ENCODE measurements around the gene SH2D5.

The SH2D5 gene

GRCh38 chr1:20740781-20741180, 8.3 kb upstream of the SH2D5 start:
- Histone ChIP-seq H3K36me3 (ENCODE audit: control insufficient read depth in 5 of 5, insufficient read depth in 5 of 5, low read length in 5 of 5) (peaks cover 43 to 77% (median 60%) of the 10 kb centered on the region in 5 donors), H3K4me1 (ENCODE audit: control insufficient read depth in 5 of 5, insufficient read depth in 5 of 5, low read length in 5 of 5) (no peaks in the 10 kb centered on the region), H3K4me3 (ENCODE audit: low read depth in 1 of 5, low read length in 5 of 5) (no peak overlapping the region), H3K27me3 (ENCODE audit: control insufficient read depth in 5 of 5, insufficient read depth in 4 of 5, low read length in 5 of 5) (no peaks in the 10 kb centered on the region), H3K27ac (ENCODE audit: low read depth, low read length) (no peak overlapping the region), H3K9me3 (ENCODE audit: control insufficient read depth in 5 of 5, low read length in 5 of 5) (no peaks in the 10 kb centered on the region), H3K9ac (ENCODE audit: low read length in 5 of 5) (no peak overlapping the region)

DNA sequence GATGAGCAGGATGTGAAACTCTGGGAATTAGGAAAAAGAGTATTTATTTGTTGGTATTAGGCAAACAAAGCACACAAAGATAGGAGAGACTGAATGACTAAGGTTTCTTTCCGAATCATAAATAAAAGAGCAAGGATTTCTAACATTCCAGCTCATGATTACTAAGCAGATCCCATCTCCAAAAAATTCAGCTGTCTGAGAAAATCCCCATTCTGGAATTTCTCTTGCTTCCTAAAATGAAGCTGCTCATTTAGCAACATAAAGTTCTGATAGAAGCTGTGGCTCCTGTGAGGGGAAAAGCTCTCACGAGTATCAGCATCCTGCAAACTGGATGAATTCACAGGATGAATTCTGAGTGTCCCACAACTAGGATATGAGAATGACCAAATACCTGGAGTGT, 6.7 kb upstream of the SH2D5 start:
- H3K27ac ChIP-seq (ENCODE audit: low read depth, low read length) = no peak overlapping the region
- no peaks in the 10 kb centered on the region for H3K27me3 ChIP-seq (ENCODE audit: control insufficient read depth in 5 of 5, insufficient read depth in 4 of 5, low read length in 5 of 5)
- H3K4me3 ChIP-seq (ENCODE audit: low read depth in 1 of 5, low read length in 5 of 5) = no peak overlapping the region
- H3K36me3 ChIP-seq (ENCODE audit: control insufficient read depth in 5 of 5, insufficient read depth in 5 of 5, low read length in 5 of 5) = peaks cover 28 to 66% (median 47%) of the 10 kb centered on the region in 5 donors
- no peaks in the 10 kb centered on the region for H3K9me3 ChIP-seq (ENCODE audit: control insufficient read depth in 5 of 5, low read length in 5 of 5)
- H3K4me1 ChIP-seq (ENCODE audit: control insufficient read depth in 5 of 5, insufficient read depth in 5 of 5, low read length in 5 of 5) = no peaks in the 10 kb centered on the region
- H3K9ac ChIP-seq (ENCODE audit: low read length in 5 of 5) = no peak overlapping the region

DNA sequence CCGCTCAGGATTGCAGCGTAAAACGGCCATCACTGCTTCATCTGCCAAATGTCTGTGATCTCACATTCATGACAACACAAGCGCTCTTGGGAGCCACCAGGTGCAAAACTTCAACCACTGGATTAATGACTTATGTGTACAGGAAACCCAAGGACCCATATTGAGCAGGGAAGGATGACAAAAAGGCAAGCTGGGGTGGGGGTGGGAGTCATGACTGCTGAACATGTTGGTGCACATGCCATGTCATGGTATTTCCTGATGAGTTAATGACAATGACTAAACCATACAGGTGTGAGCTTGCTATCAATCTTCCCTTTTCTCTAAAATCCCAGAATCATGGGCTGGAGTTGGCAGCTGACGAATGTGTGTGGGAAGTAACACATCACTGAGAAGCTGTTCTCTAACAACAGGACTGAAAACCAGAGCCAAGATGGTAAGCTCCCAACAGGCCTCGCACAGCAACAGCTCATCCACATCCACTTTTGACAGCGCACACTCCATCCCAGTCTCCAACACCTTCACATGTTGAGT, 3.1 kb upstream of the SH2D5 start:
- H3K36me3 ChIP-seq (ENCODE audit: control insufficient read depth in 5 of 5, insufficient read depth in 5 of 5, low read length in 5 of 5) = peaks cover 9 to 36% (median 22%) of the 10 kb centered on the region in 5 donors
- H3K4me1 ChIP-seq (ENCODE audit: control insufficient read depth in 5 of 5, insufficient read depth in 5 of 5, low read length in 5 of 5) = peaks cover 2 to 24% (median 21%) of the 10 kb centered on the region in 5 donors
- H3K27me3 ChIP-seq (ENCODE audit: control insufficient read depth in 5 of 5, insufficient read depth in 4 of 5, low read length in 5 of 5) = peaks cover 8 to 14% (median 11%) of the 10 kb centered on the region in 5 donors
- no peak overlapping the region for H3K27ac ChIP-seq (ENCODE audit: low read depth, low read length)
- H3K9me3 ChIP-seq (ENCODE audit: control insufficient read depth in 5 of 5, low read length in 5 of 5) = no peaks in the 10 kb centered on the region
- no peak overlapping the region for H3K9ac ChIP-seq (ENCODE audit: low read length in 5 of 5)
- H3K4me3 ChIP-seq (ENCODE audit: low read depth in 1 of 5, low read length in 5 of 5) = no peak overlapping the region

DNA sequence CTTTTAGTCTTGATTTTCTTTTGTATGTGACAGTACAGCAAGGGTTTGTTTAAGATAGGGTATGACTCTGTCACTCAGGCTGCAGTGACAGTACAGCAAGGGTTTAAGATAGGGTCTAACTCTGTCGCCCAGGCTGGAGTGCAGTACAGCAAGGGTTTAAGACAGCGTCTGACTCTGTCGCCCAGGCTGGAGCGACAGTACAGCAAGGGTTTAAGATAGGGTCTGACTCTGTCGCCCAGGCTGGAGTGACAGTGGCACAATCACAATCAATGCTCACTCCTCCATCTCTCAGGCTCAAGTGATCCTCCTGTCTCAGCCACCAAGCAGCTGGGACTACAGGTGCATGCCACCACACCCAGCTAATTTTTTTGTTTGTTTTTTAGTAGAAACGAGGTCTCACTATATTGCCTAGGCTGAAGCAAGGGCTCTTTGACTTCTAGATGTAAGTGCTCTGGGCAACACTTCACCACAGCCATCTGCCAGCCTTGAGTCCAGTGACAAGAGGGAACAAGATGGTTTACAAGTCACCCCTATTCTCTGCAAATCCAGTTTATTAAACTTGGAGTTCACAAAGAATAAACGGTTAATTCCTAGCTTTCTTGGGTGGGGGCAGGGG, 965 bp upstream of the SH2D5 start:
- Histone ChIP-seq H3K4me1 (ENCODE audit: control insufficient read depth in 5 of 5, insufficient read depth in 5 of 5, low read length in 5 of 5) (peaks cover 2 to 24% (median 21%) of the 10 kb centered on the region in 5 donors), H3K27ac (ENCODE audit: low read depth, low read length) (no peak overlapping the region), H3K36me3 (ENCODE audit: control insufficient read depth in 5 of 5, insufficient read depth in 5 of 5, low read length in 5 of 5) (peaks cover 4 to 21% (median 13%) of the 10 kb centered on the region in 5 donors), H3K9me3 (ENCODE audit: control insufficient read depth in 5 of 5, low read length in 5 of 5) (no peaks in the 10 kb centered on the region), H3K4me3 (ENCODE audit: low read depth in 1 of 5, low read length in 5 of 5) (peak overlapping the region; percentile 38 to 80 (median 65)), H3K9ac (ENCODE audit: low read length in 5 of 5) (peak overlapping the region in 2 of 5 donors; percentile 39 to 41), H3K27me3 (ENCODE audit: control insufficient read depth in 5 of 5, insufficient read depth in 4 of 5, low read length in 5 of 5) (peaks cover 26 to 33% (median 31%) of the 10 kb centered on the region in 5 donors)

DNA sequence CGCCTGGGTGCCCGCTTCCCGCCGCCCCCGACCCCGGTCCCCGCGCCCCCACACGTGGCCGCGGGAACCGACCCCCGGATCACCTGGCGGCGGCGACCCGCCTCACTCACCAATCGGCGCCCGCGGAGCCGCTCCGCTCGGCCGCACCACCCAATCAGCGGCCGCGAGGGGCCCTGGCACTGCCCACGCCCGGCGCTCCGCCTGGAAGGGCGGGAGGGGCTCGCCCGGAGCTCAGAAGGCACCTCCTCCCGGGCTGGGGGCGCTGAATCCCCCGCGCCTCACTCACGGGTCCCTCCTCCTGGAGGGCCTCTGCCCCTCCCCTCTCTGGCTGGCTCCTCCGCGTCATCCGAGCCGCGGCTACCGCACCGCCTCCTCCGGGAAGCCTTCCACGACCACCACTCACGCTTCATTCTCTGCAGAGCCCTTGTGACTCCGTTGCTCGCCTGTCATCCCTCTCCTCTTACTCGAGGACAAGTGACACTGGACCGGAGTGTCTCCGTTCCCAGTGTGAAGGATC, 374 bp downstream of the SH2D5 start:
- Histone ChIP-seq H3K27me3 (ENCODE audit: control insufficient read depth in 5 of 5, insufficient read depth in 4 of 5, low read length in 5 of 5) (peaks cover 29 to 39% (median 35%) of the 10 kb centered on the region in 5 donors), H3K36me3 (ENCODE audit: control insufficient read depth in 5 of 5, insufficient read depth in 5 of 5, low read length in 5 of 5) (peaks cover 0 to 8% (median 3%) of the 10 kb centered on the region in 5 donors), H3K27ac (ENCODE audit: low read depth, low read length) (no peak overlapping the region), H3K4me1 (ENCODE audit: control insufficient read depth in 5 of 5, insufficient read depth in 5 of 5, low read length in 5 of 5) (peaks cover 2 to 24% (median 21%) of the 10 kb centered on the region in 5 donors), H3K4me3 (ENCODE audit: low read depth in 1 of 5, low read length in 5 of 5) (peak overlapping the region; percentile 57 to 80 (median 68)), H3K9me3 (ENCODE audit: control insufficient read depth in 5 of 5, low read length in 5 of 5) (no peaks in the 10 kb centered on the region), H3K9ac (ENCODE audit: low read length in 5 of 5) (peak overlapping the region in 4 of 5 donors; percentile 39 to 70 (median 40))

- peaks cover 2 to 24% (median 21%) of the 10 kb centered on the region in 5 donors for H3K4me1 ChIP-seq (ENCODE audit: control insufficient read depth in 5 of 5, insufficient read depth in 5 of 5, low read length in 5 of 5)
- H3K27me3 ChIP-seq (ENCODE audit: control insufficient read depth in 5 of 5, insufficient read depth in 4 of 5, low read length in 5 of 5) = peaks cover 29 to 39% (median 35%) of the 10 kb centered on the region in 5 donors
- no peaks in the 10 kb centered on the region for H3K9me3 ChIP-seq (ENCODE audit: control insufficient read depth in 5 of 5, low read length in 5 of 5)
- peaks cover 0 to 4% (median 0%) of the 10 kb centered on the region in 5 donors for H3K36me3 ChIP-seq (ENCODE audit: control insufficient read depth in 5 of 5, insufficient read depth in 5 of 5, low read length in 5 of 5)
- no peak overlapping the region for H3K9ac ChIP-seq (ENCODE audit: low read length in 5 of 5)
- peak overlapping the region in 3 of 5 donors; percentile 47 to 80 (median 70) for H3K4me3 ChIP-seq (ENCODE audit: low read depth in 1 of 5, low read length in 5 of 5)
- H3K27ac ChIP-seq (ENCODE audit: low read depth, low read length) = no peak overlapping the region
Observed at GRCh38 chr1:20731057-20731991, 1.2 kb downstream of the SH2D5 start.

DNA sequence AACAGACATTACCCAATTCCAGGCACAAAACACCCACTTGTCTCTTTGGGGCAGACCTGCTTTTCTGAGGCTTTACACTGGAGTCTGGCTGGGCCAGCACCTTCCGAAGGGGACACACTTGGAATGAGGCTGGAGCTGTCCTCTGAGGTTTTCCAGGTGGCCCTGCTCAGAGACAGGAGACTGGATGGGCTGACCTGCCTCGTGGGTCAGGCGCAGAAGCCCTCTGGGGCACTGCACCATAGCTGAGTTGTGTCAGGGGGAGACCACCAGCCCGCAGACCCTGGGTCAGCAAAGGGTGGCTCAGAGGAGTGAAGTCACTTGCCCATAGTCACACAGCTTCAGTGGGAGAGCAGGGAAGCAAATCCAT, 1.8 kb downstream of the SH2D5 start:
- Histone ChIP-seq H3K27ac (ENCODE audit: low read depth, low read length) (no peak overlapping the region), H3K9ac (ENCODE audit: low read length in 5 of 5) (no peak overlapping the region), H3K27me3 (ENCODE audit: control insufficient read depth in 5 of 5, insufficient read depth in 4 of 5, low read length in 5 of 5) (peaks cover 29 to 39% (median 35%) of the 10 kb centered on the region in 5 donors), H3K9me3 (ENCODE audit: control insufficient read depth in 5 of 5, low read length in 5 of 5) (no peaks in the 10 kb centered on the region), H3K4me1 (ENCODE audit: control insufficient read depth in 5 of 5, insufficient read depth in 5 of 5, low read length in 5 of 5) (peaks cover 2 to 24% (median 21%) of the 10 kb centered on the region in 5 donors), H3K4me3 (ENCODE audit: low read depth in 1 of 5, low read length in 5 of 5) (no peak overlapping the region), H3K36me3 (ENCODE audit: control insufficient read depth in 5 of 5, insufficient read depth in 5 of 5, low read length in 5 of 5) (peaks cover 0 to 4% (median 0%) of the 10 kb centered on the region in 5 donors)

DNA sequence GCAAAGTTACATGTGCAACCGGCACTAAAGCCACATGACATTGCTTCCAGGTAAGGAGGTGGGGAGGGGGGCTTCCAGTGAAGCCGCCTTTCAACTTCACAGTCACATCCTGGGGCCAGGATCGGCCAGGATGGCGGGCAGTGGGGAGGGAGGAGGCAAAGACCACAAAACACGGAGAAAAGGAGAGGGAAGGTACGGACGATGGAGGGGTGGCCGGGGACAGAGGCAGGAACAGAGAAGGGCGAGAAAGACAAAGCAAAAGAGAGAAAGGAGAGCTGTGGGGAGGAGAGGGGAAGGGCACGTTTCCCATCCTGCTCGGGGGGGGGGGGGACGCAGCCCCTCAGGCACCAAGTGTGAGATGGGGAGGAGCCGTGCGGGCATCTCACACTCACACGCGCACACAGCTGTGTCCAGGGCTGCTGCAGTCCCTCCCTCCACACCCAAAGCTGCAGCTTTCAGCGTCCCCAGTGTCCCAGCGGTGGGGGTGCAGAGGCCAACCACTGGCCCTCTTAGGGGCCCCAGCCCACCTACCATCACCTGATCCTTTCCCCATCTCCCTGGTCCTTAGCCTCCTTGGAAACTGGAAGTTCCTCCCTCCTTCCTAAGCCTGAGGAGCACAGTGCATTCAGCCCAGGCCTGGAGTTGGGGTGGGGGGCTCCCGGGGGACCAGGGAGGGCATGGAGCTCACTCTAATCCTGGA, 2.4 kb downstream of the SH2D5 start:
- no peaks in the 10 kb centered on the region for H3K9me3 ChIP-seq (ENCODE audit: control insufficient read depth in 5 of 5, low read length in 5 of 5)
- no peaks in the 10 kb centered on the region for H3K36me3 ChIP-seq (ENCODE audit: control insufficient read depth in 5 of 5, insufficient read depth in 5 of 5, low read length in 5 of 5)
- H3K4me3 ChIP-seq (ENCODE audit: low read depth in 1 of 5, low read length in 5 of 5) = no peak overlapping the region
- H3K4me1 ChIP-seq (ENCODE audit: control insufficient read depth in 5 of 5, insufficient read depth in 5 of 5, low read length in 5 of 5) = peaks cover 2 to 24% (median 21%) of the 10 kb centered on the region in 5 donors
- no peak overlapping the region for H3K9ac ChIP-seq (ENCODE audit: low read length in 5 of 5)
- H3K27me3 ChIP-seq (ENCODE audit: control insufficient read depth in 5 of 5, insufficient read depth in 4 of 5, low read length in 5 of 5) = peaks cover 29 to 39% (median 35%) of the 10 kb centered on the region in 5 donors
- H3K27ac ChIP-seq (ENCODE audit: low read depth, low read length) = no peak overlapping the region

DNA sequence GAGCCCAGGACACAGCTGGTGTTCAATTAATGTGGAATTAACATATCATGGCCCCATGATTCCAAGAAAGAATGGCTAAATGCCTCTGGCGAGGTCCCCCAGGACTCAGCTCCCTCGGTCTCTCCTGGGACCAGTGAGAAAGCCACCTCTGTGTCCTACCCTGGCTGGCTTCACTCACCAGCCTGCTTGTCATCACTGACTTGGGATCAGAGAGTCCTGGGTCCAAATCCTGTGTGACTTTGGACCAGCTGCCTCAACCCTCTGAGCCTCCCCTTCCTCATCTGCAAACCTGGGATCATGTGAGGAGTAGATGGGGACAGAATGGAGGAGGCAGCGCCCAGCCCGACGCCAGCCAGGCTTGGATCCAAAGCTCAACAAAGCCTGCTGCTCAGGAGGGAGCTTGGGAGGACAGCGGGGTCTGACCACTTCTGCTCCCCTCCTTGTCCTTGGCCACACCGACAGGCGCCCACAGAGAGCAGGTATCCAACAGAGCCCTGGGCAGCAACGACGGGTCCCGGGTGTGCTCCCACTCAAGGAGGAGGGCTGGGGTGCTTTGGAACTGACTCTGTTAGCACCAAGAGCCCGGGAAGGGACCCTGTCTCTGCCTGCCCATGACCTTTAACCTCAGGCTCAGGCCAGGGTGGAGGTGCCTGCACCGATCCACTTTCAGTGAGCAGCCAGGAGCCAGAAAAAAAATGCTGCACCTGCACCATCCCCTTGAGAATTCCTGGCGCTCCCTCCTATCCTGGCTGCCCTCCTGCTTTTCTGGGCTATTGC, 3.2 kb downstream of the SH2D5 start:
- Histone ChIP-seq H3K27ac (ENCODE audit: low read depth, low read length) (no peak overlapping the region), H3K9ac (ENCODE audit: low read length in 5 of 5) (no peak overlapping the region), H3K4me1 (ENCODE audit: control insufficient read depth in 5 of 5, insufficient read depth in 5 of 5, low read length in 5 of 5) (peaks cover 2 to 24% (median 21%) of the 10 kb centered on the region in 5 donors), H3K4me3 (ENCODE audit: low read depth in 1 of 5, low read length in 5 of 5) (no peak overlapping the region), H3K9me3 (ENCODE audit: control insufficient read depth in 5 of 5, low read length in 5 of 5) (no peaks in the 10 kb centered on the region), H3K36me3 (ENCODE audit: control insufficient read depth in 5 of 5, insufficient read depth in 5 of 5, low read length in 5 of 5) (no peaks in the 10 kb centered on the region), H3K27me3 (ENCODE audit: control insufficient read depth in 5 of 5, insufficient read depth in 4 of 5, low read length in 5 of 5) (peaks cover 29 to 39% (median 35%) of the 10 kb centered on the region in 5 donors)
